GF-D8 (cell line): ENCODE data around the gene CALY.

Experiments used
- DNase-seq: peaks from one replicate; lab custom pipeline; 2025; lab: John Stamatoyannopoulos, UW

The CALY gene

DNA sequence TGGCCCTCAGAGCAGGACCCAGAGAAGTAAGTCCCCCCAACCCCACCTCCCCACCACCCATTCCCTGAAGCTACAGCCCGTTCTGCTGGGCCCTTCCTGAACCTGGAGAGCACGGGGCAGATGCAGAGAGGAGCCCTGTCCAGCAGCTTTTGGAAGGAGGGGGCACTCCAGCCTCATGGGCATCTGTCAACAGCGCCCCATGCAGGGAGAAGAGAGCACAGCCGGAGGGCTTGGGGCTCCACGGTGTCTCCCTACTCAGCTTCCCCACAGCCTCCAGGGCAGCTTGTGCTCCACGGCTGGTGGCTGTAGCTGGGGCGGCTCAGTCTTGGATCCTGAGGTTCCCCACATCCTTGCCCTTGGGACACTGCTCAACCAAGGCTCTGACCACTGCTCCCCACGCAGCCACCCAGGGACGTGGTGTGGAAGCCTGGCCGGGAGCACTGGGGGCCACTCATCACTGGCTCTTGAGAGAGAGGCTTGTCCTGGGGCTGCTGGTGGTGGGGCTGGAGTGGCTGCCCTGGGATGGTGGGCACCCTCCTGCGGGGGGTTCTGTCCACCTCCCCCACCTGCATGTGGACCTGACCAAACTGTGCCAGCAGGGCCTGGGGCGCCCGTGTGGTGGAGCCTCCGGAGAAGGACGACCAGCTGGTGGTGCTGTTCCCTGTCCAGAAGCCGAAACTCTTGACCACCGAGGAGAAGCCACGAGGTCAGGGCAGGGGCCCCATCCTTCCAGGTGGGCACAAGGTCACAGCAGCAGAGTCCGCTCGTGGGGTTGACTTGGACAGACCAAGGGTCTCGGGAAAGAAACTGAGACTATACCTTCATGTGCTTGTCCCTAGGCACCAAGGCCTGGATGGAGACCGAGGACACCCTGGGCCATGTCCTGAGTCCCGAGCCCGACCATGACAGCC is 15.0 kb upstream of the CALY start:
- no peak for DNase-seq

DNA sequence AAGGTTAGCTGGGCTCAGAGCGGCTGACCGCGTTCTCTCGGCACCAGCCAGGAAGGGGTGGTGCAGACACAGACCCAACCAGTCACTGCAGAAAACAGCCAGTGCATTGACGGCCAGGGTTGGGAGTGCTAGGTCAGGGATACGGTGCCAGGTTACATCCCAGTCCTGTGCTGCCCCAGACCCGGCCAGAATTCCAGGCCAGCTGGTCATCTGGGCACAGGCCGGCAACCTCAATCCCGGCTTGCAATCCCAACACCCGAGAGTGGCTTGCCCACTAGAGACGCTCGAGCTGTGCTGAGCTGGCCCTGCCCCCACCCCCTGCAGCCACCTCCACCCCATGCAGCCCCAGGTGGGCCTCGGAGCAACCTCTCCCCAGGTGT is 14.2 kb upstream of the CALY start:
- no peak for DNase-seq

- DNase-seq, result no peak
These were observed 13.7 kb upstream of the CALY start for GRCh38 chr10:133350283-133350949.

DNA sequence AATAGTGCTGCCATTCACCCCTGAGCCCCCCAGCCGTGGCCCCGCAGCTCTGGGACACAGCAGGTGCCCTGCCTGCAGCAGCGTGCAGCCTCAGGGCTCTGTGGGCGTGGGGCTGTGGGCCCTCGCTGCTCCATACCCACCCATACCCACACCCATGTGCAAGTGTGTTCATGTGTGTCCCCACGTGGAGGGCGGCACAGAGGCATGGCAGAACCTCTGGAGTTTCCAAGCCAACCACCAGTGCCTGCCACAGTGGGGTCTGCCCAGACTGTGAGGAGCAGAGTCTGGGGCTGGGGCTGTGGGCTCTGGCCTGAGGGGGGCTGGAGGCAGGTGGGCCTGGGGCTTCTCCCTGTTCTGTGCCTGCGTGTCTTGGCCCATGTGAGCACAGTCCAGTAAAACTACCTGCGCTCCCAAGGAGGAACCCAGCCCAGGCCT is 12.9 kb upstream of the CALY start:
- DNase-seq, result no peak

DNA sequence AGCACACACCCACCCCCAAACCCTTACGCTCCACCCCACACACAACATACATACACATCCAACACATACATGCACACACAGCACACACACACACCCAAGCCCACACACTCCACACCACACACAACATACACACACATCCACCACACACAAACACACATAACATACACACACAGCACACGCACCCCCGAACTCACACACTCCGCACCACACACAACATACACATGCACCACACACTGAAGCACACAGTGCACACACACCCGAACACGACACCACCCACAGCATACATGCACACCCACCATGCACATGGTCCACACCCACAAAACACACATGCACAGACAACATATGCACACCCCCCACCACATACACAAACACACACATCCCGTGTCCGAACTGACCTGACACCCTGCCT is 12.5 kb upstream of the CALY start:
- no peak for DNase-seq

DNA sequence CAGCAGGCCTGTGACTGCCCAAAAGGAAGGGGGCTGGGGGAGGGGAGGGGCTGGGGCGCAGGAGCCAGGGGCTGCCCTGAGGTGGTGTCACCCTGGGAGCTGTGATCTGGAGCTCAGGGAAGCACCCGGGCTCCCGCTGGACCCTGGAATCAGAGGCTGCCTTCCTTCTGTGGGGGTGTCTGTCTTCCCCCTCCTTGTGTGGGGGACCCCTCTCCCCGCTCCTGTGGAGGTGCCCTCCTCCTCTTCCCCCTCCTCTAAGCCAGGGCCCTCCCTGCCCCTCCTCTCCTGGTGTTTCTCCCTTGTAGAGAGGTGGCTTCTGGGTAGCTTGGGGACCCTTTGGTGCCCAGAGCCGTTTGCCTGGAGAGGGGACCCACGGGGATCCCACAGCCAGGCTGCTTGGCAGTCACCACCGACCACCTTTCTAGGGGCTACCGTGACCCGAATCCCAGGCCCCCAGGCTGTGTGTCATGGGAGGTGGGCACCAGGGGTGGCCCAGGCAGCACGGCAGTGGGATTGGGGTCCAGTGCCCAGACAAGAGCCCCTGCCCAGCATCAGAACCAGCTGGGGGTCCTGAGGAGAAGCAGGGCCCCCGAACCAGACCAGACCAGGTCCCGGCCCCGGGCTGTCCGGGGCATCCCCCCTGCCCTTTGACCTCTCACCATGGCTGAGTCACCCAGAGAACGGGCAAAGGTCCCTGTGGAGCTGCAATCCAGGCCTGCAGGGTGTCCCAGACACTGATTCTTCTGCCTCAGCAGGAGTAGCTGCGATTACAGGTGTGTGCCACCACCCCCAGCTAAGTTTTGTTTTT is 11.2 kb upstream of the CALY start:
- DNase-seq, result no peak

DNA sequence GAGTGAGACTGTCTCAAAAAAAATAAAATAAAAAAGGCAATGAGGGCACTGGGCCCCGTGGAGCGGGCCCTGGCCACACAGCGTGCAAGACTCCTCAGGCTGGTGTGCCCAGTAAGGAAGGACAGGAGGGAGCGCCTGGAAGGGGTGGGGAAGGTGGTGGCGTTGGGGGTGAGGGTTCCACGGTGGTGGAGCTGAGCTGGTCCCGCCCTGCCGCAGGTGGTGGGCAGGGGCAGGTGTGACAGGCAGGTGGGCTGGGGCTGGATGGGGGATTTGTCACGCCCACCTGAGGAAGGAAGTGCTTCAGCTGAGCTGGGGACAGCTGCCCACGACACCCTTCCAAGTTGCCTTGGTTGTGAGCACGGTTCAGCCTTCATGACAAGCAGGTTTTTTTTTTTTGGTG is 9.7 kb upstream of the CALY start:
- DNase-seq, result no peak

GRCh38 chr10:133344236-133344635 is 7.5 kb upstream of the CALY start:
- DNase-seq, result no peak

- no peak for DNase-seq
These were observed 6.9 kb upstream of the CALY start for GRCh38 chr10:133343558-133343957.

- no peak for DNase-seq
These were observed 6.2 kb upstream of the CALY start for GRCh38 chr10:133342942-133343341.

DNA sequence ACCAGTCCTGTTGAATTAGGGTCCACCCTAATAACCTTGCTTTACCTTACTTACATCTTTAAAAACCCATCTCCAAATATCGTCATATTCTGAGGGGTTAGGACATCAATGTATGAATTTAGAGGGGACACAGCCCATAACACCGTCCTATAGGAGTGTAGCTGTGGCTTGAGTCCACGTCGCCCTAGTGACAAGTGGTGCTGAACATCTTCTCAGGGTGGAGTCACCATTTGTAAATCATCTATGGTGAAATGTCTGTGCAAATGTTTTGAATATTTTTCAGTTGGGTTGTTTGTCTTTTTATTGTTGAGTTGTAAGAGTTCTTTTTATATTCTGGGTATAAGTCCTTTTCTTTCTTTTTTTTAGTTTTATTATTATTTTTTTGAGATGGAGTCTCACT is 5.3 kb upstream of the CALY start:
- no peak for DNase-seq

GRCh38 chr10:133339708-133340380 is 3.1 kb upstream of the CALY start:
- DNase-seq, result no peak

GRCh38 chr10:133338080-133339071 is 1.7 kb upstream of the CALY start:
- DNase-seq, result no peak

DNA sequence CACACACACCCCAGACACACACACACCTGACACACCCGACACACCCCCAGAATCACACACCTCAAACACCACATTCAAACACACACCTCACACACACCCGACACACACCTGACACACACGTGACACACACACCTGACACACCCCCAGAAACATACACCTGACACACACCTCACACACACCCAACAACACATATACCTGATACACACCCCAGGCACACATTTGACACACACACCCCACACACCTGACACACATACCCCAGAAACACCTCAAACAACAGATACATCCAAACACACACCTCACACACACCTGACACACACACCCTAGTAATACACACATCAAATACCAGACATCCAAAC is 652 bp upstream of the CALY start:
- DNase-seq, result no peak

- no peak for DNase-seq
These were observed 549 bp downstream of the CALY start for GRCh38 chr10:133336118-133336576.

GRCh38 chr10:133335246-133336117 is 1.2 kb downstream of the CALY start:
- no peak for DNase-seq

DNA sequence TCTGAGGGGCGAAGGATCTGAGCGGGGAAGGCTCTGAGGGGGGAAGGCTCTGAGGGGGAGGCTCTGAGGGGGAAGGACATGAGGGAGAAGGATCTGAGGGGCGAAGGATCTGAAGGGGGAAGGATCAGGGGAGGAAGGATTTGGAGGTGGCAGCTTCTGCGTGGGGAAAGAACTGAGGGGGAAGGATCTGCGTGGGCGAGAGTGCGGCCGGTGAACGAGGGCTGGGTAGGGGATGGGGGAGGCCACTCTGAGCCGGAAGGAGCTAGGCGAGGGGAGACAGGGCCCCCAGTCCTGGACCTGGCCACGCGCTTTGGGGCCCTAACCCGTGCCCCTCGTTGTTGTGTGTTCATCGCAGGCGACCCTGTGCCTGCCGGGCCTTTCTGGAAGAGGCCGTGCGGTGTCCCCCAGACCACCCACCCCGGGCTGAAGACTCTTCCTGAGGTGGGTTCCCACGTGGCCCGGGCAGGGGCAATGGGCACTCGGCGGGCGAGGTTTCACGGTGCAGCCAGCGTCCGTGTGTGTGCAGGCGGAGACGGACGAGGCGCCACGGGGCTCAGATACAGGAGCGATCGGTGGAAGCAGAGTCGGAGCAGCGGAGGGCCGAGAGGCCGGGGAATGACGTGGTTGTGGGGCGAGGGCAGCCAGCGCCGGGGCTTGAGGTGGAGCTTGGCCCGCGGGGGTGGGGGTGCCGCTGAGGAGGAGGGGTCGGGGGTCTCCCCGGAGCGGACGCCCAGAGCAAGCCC is 2.0 kb downstream of the CALY start:
- DNase-seq, result no peak

DNA sequence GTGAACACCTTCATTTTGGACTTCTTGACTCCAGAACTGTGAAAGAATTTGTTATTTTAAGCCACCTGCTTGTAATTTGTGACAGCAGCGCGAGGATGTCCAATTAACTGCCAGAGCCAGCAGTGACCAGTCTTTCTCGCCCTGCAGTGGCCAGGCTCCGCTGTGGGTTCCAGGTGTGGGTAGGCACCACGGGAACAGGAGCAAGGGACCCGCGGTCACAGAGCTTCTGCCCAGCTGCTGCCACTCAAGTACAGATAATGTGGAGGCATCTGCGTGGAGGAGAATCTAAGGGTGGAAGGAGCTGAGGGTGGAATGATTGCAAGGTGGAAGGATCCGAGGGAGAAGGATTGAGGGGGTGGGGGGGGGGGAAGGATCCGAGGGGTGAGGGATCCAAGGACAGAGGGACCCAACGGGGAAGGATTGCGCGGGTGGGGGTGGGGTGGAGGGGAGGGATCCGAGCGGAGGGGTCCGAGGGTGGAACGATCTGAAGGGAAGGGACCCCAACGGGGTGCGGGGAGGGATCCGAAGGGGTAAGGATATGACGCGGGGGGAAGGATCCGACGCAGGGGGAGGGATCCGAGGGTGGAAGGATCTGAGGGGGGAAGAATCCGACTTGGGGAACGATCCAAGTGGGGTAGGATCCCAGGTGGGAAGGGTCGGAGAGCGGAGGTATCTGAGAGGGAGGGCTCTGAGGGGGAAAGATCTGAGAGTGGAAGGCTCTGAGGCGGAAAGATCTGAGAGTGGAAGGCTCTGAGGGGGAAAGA is 3.6 kb downstream of the CALY start:
- no peak for DNase-seq
